GM21825 (cell line): Measurements from ENCODE around the gene STAM2.
A peak's percentile ranks its signal among the peaks of the same experiment; 100 is the strongest.

ENCODE experiments used
- ATAC-seq: cut with Tn5 transposase; IDR thresholded peaks from one replicate; pipeline ENCODE4 v1.9.1; 2021; ENCODE audit warnings: mild to moderate bottlenecking, moderate library complexity; ENCODE audit not compliant: unreplicated experiment

STAM2 gene

GRCh38 chr2:152078023-152078422, 97.5 kb downstream of the STAM2 start:
- ATAC-seq, result no peak

- ATAC-seq, result no peak
Observed at GRCh38 chr2:152075461-152076050, 100.0 kb downstream of the STAM2 start.

- ATAC-seq, result no peak
Observed at GRCh38 chr2:152072011-152072410, 103.6 kb downstream of the STAM2 start.

GRCh38 chr2:152071518-152071917, 104.0 kb downstream of the STAM2 start:
- no peak for ATAC-seq

GRCh38 chr2:152071092-152071491, 104.5 kb downstream of the STAM2 start:
- peak; percentile 68 for ATAC-seq

GRCh38 chr2:152068226-152068625, 107.3 kb downstream of the STAM2 start:
- ATAC-seq, result no peak

- no peak for ATAC-seq
Observed at GRCh38 chr2:152067823-152068222, 107.7 kb downstream of the STAM2 start.
